ENCODE data around the gene OPRD1.

Gene OPRD1

GRCh38 chr1:28887835-28888682 is 76.1 kb downstream of the OPRD1 start (continued):
- TF ChIP-seq, protein P1, sequence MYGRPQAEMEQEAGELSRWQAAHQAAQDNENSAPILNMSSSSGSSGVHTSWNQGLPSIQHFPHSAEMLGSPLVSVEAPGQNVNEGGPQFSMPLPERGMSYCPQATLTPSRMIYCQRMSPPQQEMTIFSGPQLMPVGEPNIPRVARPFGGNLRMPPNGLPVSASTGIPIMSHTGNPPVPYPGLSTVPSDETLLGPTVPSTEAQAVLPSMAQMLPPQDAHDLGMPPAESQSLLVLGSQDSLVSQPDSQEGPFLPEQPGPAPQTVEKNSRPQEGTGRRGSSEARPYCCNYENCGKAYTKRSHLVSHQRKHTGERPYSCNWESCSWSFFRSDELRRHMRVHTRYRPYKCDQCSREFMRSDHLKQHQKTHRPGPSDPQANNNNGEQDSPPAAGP (tag by site-specific recombination; IDR thresholded peaks at IDR 0.05): 0 out of 2 replicates have a peak, but pooled peaks have one; percentile 47
- TF ChIP-seq, protein P2, sequence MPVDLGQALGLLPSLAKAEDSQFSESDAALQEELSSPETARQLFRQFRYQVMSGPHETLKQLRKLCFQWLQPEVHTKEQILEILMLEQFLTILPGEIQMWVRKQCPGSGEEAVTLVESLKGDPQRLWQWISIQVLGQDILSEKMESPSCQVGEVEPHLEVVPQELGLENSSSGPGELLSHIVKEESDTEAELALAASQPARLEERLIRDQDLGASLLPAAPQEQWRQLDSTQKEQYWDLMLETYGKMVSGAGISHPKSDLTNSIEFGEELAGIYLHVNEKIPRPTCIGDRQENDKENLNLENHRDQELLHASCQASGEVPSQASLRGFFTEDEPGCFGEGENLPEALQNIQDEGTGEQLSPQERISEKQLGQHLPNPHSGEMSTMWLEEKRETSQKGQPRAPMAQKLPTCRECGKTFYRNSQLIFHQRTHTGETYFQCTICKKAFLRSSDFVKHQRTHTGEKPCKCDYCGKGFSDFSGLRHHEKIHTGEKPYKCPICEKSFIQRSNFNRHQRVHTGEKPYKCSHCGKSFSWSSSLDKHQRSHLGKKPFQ (tag by site-specific recombination; IDR thresholded peaks at IDR 0.05): no peak
- TF ChIP-seq HOXA7 (CRISPR knock-in tag; IDR thresholded peaks at IDR 0.05; ENCODE audit: borderline replicate concordance) (no peak), WT1 (tag by site-specific recombination; IDR thresholded peaks at IDR 0.05) (peak; percentile 21; the same call in 1 of the 2 replicates), ZNF335 (tag by site-specific recombination; conservative IDR thresholded peaks at IDR 0.05) (peak; percentile 63), ZNF626 (tag by site-specific recombination; IDR thresholded peaks at IDR 0.05) (no peak), ZNF76 (tag by site-specific recombination; IDR thresholded peaks at IDR 0.05; ENCODE audit: borderline replicate concordance, low read depth) (peak; percentile 44), SP2 (tag by site-specific recombination; IDR thresholded peaks at IDR 0.05) (peak; percentile 84), SP3 (tag by site-specific recombination; IDR thresholded peaks at IDR 0.05) (peak; percentile 95), ZIC2 (tag by site-specific recombination; IDR thresholded peaks at IDR 0.05) (0 out of 2 replicates have a peak, but pooled peaks have one; percentile 37), ZNF621 (tag by site-specific recombination; IDR thresholded peaks at IDR 0.05) (no peak), ZBTB20 (tag by site-specific recombination; IDR thresholded peaks at IDR 0.05) (peak; percentile 74; the same call in 1 of the 2 replicates)

DNA sequence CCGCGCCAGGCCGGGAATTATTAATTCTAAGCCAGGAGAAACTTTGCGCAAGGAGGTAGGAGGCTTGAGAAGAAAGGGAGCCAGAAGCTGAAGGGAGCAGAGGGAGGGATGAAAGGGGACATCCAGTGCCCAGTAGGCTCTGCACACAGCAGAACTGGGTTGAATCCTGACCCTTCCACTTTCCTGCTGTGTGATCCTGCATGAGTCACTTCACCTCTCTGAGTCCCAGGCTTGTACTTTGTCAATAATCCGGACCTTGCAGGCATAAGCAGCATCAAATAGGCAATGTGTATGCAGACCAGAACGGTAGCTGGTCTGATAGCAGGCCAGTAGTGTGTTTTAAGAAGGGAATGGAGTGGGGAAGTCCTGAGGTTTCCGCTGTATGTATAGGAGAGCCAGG is 76.9 kb downstream of the OPRD1 start:
- ChIA-PET POLR2A (interaction anchor here (1.3 kb wide), 1 partner anchor 292 kb away, joined by 3 read pairs; the partner anchor contains the start of gene SRSF4), CTCF (interaction anchor here (0.7 to 1.2 kb wide), 3 partner anchors 12 to 143 kb away, joined by 3 to 5 read pairs (median 3); no protein-coding TSS in a partner anchor)
- Histone ChIP-seq H3K4me1 (ENCODE audit: control insufficient read depth, insufficient read depth, low read length) (peaks cover 6% of the 10 kb centered on the region), H3K4me3 (ENCODE audit: low read depth, low read length) (no peak overlapping the region), H3K27ac (ENCODE audit: extremely low read depth, low read depth, low read length) (no peak overlapping the region), H3K36me3 (ENCODE audit: control insufficient read depth in 2 of 2, insufficient read depth in 1 of 2, low read length in 2 of 2) (peaks cover 0 to 4% of the 10 kb centered on the region in 2 experiments; a peak in 2 of 3 replicates), H3K9me3 (ENCODE audit: control insufficient read depth, insufficient read depth, low read depth, low read length) (no peaks in the 10 kb centered on the region)
- TF ChIP-seq ZNF398 (tag by site-specific recombination; IDR thresholded peaks at IDR 0.05) (no peak), ZNF768 (tag by site-specific recombination; IDR thresholded peaks at IDR 0.05) (0 out of 2 replicates have a peak, but pooled peaks have one; percentile 40)

GRCh38 chr1:28889357-28889756 is 77.4 kb downstream of the OPRD1 start:
- Histone ChIP-seq H3K4me3 (ENCODE audit: low read depth, low read length) (no peak overlapping the region), H3K36me3 (ENCODE audit: control insufficient read depth in 2 of 2, insufficient read depth in 1 of 2, low read length in 2 of 2) (peaks cover 0 to 7% of the 10 kb centered on the region in 2 experiments; a peak in 2 of 3 replicates), H3K27ac (ENCODE audit: extremely low read depth, low read depth, low read length) (no peak overlapping the region), H3K4me1 (ENCODE audit: control insufficient read depth, insufficient read depth, low read length) (peaks cover 5% of the 10 kb centered on the region), H3K9me3 (ENCODE audit: control insufficient read depth, insufficient read depth, low read depth, low read length) (no peaks in the 10 kb centered on the region)
- ChIA-PET CTCF (interaction anchor here (0.6 to 1.3 kb wide), 5 partner anchors 12 to 1048 kb away, joined by 3 to 5 read pairs (median 3); no protein-coding TSS in a partner anchor), POLR2A (no interaction called here)
- no peak for TF ChIP-seq ZSCAN18 (tag by site-specific recombination; IDR thresholded peaks at IDR 0.05)
- TF ChIP-seq ZFHX2 (tag by site-specific recombination; conservative IDR thresholded peaks at IDR 0.05): no peak

Data from HEK293 (cell line).